ENCODE data around the gene FGD1. TPM values are rescaled to one million over a fixed set of nuclear protein-coding genes. Genes with fewer than 3 reads are reported as not detected.
"Not testable (repeated sequence)": the region's sequence is repeated elsewhere in the genome, so short reads cannot be mapped to it uniquely, and the experiment has no call there.

The FGD1 gene
- 10 to 100 TPM; 18.5 to 22.3 (median 22.0) TPM for polyA plus RNA-seq (ENCODE audit: insufficient read length in 3 of 3)
- long read RNA-seq, donor 1, full-length matches to known transcripts = 4 of 4 reads
- long read RNA-seq, donor 1, partial matches to known transcripts = 0 of 4 reads
- long read RNA-seq, donor 1, other reads (novel, unspliced or antisense) = 0 of 4 reads
- long read RNA-seq, donor 2, full-length matches to known transcripts = 3 of 3 reads
- long read RNA-seq, donor 2, partial matches to known transcripts = 0 of 3 reads
- long read RNA-seq, donor 2, other reads (novel, unspliced or antisense) = 0 of 3 reads
- long read RNA-seq, donor 3, full-length matches to known transcripts = 1 of 1 reads
- long read RNA-seq, donor 3, partial matches to known transcripts = 0 of 1 reads
- long read RNA-seq, donor 3, other reads (novel, unspliced or antisense) = 0 of 1 reads
- long read RNA-seq, donor 4, full-length matches to known transcripts = 1 of 1 reads
- long read RNA-seq, donor 4, partial matches to known transcripts = 0 of 1 reads
- long read RNA-seq, donor 4, other reads (novel, unspliced or antisense) = 0 of 1 reads
- long read RNA-seq, donor 5, partial matches to known transcripts = 5 of 5 reads
- long read RNA-seq, donor 5, other reads (novel, unspliced or antisense) = 0 of 5 reads
- long read RNA-seq, donor 6, full-length matches to known transcripts = 2 of 152 reads
- long read RNA-seq, donor 6, partial matches to known transcripts = 150 of 152 reads
- long read RNA-seq, donor 6, other reads (novel, unspliced or antisense) = 0 of 152 reads
- long read RNA-seq, donor 7, full-length matches to known transcripts = 1 of 12 reads
- long read RNA-seq, donor 7, partial matches to known transcripts = 11 of 12 reads
- long read RNA-seq, donor 7, other reads (novel, unspliced or antisense) = 0 of 12 reads
- long read RNA-seq, donor 8, full-length matches to known transcripts = 1 of 1 reads
- long read RNA-seq, donor 8, partial matches to known transcripts = 0 of 1 reads
- long read RNA-seq, donor 8, other reads (novel, unspliced or antisense) = 0 of 1 reads
- long read RNA-seq, donor 9, full-length matches to known transcripts = 2 of 2 reads
- long read RNA-seq, donor 9, partial matches to known transcripts = 0 of 2 reads
- long read RNA-seq, donor 9, other reads (novel, unspliced or antisense) = 0 of 2 reads
- long read RNA-seq, donor 10, partial matches to known transcripts = 5 of 5 reads
- long read RNA-seq, donor 10, other reads (novel, unspliced or antisense) = 0 of 5 reads
- long read RNA-seq, donor 11, full-length matches to known transcripts = 3 of 9 reads
- long read RNA-seq, donor 11, partial matches to known transcripts = 6 of 9 reads
- long read RNA-seq, donor 11, other reads (novel, unspliced or antisense) = 0 of 9 reads
- long read RNA-seq, donor 12, full-length matches to known transcripts = 1 of 11 reads
- long read RNA-seq, donor 12, partial matches to known transcripts = 10 of 11 reads
- long read RNA-seq, donor 12, other reads (novel, unspliced or antisense) = 0 of 11 reads
- long read RNA-seq, donor 13 = 0 reads
- long read RNA-seq, donor 14, full-length matches to known transcripts = 3 of 129 reads
- long read RNA-seq, donor 14, partial matches to known transcripts = 126 of 129 reads
- long read RNA-seq, donor 14, other reads (novel, unspliced or antisense) = 0 of 129 reads
- long read RNA-seq, donor 15, full-length matches to known transcripts = 1 of 251 reads
- long read RNA-seq, donor 15, partial matches to known transcripts = 250 of 251 reads
- long read RNA-seq, donor 15, other reads (novel, unspliced or antisense) = 0 of 251 reads
- long read RNA-seq, donor 16 = 0 reads

DNA sequence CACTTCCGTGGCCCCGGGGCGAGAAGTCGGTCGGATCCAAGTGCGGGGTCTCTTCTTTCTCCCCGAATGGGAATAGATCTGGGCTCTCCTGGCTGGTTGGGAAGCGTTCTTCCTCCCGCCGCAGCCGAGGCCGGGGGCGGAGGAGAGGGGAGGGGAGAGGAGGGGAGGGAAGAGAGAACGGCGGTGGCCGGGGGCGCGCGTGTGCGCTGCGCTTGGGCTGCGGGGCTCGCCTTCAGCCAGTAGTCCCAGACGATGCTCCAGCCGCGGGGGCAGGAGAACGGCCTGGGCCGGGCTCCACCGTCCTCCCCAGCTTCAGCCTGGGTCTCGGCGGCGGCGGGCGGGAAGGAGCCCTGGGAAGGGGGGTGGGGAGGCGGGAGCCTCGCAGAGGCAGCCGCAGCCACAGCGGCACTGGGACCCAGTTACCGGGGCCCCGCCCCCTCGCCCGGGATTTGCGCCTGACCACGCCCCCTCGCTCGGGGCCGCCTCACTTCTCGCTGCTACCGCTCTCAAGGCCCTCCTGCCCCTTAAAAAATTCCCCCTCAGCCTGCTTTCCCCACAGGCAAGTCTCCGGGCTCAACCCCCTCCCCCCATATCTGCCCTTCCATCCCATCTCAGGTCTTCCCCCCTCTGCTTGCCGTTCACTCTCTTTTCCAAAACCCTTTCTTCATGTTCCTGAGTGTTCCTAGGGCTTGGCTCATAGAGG, at the start of gene FGD1:
TSS of gene FGD1 (minus strand) at position 421 of the 703 bp plus-strand sequence. CDS start 802 bp downstream, outside the sequence.
- DNase-seq = peak; percentile 54

DNA sequence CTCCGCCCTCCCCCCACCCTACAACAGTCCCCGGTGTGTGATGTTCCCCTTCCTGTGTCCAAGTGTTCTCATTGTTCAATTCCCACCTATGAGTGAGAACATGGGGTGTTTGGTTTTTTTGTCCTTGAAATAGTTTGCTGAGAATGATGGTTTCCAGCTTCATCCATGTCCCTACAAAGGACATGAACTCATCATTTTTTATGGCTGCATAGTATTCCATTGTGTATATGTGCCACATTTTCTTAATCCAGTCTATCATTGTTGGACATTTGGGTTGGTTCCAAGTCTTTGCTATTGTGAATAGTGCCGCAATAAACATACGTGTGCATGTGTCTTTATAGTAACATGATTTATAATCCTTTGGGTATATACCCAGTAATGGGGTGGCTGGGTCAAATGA, 46.2 kb upstream of the FGD1 start:
- DNase-seq = not testable (repeated sequence)

DNA sequence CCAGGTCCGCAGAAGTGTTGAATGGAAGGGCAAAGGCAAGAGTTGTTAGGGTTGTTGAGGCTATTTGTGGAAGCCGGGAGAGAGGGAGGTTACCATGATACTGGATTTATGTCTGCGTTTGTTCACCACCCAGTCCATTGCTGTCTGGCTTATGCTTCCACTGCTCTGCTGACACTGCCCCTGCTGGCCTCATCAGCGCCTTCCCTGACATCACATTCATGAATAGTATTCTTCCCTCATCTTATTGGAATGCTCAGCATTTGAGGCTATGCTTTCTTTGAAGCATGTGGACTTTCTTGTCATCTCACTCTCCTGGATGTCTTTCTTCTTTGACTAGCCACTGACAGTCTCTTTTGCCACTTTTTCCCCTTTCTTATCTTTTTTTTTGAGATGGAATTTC, 44.3 kb upstream of the FGD1 start:
- no peak for DNase-seq

DNA sequence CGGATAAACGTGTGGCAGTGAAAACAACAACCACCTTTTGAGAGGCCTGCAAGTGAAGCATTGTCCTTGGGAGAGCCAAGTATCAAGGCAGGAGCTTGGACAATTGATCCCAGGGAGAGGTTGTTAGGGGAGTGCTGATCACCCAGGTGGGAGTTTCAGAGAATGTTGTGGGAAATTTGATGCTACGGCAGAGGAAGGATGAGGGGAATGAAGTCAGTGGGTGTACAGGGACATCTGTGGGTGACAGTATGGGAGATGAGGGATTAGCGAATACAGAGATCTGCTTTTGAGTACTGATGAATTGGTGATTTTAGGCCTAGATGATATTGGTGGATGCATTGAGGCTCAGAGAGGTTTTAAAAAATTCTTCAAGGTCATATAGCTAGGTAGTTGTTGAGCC, 38.2 kb upstream of the FGD1 start:
- DNase-seq = no peak

DNA sequence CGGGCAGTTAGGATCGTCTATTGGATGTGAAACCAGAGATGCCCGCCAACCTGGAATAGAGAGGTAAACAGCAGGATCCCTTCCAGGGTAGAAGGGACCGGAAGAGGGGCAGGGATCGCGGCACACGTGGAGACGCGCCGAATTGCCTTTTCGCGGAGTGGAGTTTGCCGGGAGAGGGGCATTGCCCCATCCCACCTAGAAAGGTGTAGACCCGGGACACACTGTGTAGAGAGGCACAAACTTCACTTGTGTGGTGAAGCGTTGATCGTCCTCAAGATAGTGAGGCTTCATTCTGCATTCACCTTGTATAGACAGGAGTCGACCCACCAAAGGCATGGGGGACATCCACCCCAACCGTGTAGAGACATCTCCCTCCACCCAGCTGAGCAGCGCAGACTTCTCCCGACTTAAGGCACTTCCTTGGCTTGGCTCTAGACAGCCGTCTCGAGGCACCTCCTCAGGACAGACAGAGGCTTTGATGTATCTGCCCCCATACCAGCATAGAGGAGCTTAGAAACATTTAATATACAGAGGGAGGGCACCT, 34.4 kb upstream of the FGD1 start:
- DNase-seq = no peak

DNA sequence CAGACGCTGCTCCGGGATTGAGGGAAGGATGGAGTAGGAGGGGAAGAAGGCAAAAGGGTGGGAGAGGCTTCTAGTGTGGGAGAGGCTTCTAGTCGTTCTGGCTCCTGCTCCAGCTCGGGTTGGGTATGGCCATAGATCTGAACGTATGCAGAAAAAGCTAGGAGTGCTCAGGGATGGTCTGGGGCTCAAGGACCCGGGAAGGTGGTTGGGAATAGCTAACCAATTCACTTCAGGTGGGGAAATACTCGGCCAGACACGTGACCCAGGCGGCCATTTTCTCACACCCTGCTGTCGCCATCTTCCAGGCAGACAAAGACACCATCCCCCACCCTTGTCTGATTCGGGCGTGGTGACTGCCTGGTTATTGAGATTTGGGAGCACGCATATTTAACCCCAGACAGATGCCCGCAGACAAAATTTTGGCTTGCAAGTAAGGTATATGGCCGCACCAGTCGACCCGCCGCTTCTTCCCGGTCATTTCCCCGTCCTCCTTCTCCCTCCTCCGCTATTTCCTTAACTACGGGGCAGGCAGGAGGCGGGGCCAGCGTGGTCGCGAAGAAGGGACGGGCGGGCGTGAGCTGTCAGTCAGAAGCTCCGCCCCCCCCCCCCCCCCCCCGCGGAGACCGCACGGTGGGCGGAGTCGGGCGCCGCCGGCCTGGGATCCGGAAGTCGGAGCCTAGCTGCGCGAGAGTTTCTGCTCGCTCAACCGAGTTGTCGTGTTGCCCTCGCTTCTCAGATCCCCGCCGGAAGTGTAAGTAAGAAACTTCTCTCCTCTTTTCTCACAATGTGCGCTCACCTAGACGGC, 33.7 kb upstream of the FGD1 start, which contains the start of gene GNL3L:
TSS of gene GNL3L (plus strand) at position 668 of the 805 bp plus-strand sequence. CDS start 2,348 bp downstream, outside the sequence.
- peak; percentile 86 for DNase-seq

DNA sequence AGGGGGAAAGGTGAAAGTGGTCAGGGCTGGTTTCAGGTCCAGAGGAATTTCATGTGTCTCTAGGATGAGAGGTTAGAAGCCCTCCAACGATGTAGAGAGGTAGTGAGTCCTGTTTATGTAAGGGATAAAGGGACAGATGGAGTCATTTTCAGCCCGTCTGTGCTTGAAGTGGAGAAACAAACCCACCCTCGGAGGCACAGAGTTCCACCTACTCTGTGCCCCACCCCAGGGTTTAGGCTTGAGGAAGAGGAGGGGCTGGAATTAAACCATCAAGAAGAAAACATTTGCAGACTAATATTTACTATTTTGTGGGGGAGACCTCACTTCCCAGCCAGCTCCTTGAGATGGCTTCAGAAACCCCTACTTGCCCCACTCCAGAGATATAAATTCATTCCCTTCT, 33.1 kb upstream of the FGD1 start:
- no peak for DNase-seq

DNA sequence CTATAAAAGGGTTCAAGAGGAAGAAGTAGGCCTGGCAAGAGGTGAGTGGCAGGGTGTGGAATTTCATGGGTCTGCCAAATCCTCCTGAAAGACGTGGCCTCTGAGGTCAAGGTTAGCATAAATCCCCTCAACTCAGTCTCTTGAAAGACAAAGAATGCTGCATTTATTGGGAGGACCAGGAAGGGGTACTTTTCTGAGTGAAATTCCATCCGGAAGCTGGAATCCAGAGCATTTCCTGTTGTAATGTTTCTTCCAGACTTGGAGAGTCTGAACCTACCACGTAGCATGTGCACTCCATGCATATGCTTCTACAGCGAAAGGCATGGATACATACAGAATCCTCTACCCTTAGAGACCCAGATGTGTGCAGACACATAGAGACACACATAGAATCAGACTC, 13.4 kb upstream of the FGD1 start:
- DNase-seq = peak; percentile 78

DNA sequence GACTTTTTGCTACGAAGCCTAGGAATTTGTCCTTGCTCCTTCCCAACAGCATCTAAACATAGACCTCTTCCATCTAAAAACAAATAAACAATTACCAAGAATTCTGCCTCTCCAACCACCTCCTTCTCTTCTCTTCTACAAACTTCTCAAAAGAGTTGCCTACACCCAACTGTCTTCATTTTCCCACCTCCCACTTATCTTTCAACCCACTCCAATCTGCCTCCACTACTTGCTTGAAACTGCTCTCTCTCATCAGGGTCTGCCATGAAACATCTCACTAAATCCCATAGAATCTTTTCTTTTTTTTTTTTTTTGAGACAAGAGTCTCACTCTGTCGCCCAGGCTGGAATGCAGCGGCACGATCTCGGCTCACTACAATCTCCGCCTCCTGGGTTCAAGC, 902 bp upstream of the FGD1 start:
- DNase-seq = no peak

DNA sequence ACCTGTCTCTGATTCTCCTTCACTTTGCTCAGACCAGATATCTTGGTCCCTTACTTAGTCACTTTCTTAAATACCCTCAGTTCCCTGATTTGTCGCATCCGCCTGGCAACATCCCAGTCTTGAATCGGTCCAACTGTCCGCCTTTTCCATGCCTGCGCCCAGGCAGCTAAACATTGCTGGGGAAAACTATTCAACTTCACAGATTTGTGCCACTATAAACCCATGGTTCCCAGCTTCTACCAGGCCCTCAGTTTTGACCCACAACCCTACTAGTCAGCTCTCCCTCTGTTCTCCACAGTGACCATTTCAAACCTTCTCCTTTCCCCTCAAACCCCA, 451 bp upstream of the FGD1 start:
- no peak for DNase-seq

DNA sequence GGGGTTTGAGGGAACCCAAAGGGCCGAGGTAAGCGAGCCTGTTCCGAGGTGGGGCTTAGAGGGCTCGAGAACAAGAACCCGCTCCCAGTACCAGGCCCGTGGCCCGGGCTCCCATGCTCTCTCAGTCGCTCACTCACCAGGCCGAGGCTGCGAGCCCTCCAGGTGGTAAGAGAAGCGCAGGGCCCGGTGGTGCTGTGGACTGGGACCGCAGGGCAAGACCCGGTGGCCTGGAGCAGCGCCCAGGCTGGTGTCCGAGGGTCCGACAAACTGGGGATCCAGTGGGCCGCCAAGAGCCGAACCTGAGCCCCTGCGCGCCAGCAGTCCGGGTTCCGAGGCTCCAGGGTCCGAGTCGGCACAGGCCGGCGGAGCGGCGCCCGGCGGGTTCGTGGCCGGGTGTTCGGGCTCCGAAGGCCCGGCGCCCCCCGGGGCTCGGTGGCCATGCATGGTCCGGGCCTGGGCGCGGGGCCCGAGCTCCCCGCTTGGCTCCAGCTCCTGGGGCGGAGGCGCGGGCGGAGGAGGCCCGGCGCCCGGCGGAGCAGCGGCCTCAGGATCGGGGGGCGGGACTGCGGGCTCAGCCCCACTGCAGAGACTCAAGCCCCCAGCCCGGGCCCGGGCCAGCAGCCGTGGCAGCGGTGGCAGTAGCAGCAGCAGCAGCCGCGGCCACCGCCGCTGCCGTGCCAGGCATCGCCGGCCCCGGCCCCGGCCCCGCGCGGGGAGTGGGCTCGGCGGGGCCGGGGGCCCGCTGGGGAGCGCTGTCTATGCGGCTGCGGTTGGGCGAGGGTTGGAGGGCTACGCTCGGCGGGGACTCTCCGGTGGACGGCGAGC, 833 bp downstream of the FGD1 start:
- DNase-seq = no peak

DNA sequence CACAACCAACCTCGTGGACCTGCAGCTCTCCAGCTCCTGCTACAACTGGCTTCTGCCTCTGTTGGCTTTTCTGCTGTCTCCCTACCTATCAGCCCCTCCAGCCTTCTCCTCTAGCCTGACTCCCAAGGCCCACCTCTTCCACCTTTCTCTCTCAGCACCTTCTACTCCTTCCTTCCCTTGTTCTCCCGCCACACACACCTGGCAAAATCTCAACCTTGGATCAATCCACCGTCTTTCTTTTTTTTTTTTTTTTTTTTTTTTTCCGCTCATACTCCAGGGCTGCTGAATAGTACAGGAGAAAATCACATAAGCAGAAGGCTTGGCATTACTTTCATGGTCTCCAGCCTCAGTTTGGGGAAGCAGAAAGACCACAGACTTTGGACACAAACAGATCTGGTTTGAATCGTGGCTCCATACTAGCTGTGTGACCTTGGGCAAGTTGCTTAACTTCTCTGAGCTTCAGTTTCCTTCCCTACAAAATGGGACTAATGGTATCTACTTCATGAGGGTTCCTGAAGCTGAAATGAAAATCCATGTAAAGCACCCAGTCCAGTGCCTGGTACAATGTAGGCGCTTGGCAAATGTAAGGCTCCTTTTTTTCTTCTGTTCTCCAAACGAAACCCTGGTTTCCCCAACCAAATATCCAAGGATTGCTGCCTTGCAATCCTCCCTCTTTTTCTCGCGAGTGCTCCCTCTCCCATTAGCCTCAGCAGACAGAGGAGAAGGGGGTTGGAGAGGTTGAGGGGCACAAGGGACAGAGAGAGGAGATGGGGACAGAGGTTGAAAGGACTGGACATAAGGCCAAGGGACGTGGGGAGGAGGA, 1.7 kb downstream of the FGD1 start:
- DNase-seq = no peak

DNA sequence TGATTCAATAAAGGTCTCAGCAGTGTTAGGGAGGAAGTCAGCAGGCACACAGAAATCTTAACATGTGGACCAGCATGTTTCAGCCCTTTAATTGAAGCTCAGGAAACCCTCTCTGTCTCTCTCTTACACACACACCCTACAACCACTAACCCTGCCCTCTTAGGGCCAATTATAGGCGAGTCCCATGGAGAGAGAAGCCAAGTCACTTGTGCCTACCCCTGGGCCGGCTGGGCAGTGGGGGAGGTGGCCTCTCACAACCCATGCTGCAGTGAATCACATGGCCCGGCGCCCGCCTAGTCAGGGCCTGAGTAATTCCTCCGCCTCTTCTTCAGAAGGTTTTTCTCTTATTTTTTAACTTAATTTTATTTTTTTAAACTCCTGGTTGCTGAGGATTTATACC, 3.7 kb downstream of the FGD1 start:
- no peak for DNase-seq

DNA sequence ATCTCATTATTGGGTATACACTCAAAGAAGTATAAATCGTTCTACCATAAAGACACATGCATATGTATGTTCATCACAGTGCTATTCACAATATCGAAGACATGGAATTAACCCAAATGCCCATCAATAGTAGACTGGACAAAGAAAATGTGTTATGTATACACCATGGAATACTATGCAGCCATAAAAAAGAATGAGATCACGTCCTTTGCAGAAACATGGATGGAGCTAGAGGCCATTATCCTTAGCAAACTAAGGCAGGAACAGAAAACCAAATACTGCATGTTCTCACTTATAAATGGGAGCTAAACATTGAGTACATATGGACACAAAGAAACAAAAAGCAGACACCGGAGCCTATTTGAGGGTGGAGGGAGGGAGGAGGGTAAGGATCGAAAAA, 6.2 kb downstream of the FGD1 start:
- DNase-seq = not testable (repeated sequence)

DNA sequence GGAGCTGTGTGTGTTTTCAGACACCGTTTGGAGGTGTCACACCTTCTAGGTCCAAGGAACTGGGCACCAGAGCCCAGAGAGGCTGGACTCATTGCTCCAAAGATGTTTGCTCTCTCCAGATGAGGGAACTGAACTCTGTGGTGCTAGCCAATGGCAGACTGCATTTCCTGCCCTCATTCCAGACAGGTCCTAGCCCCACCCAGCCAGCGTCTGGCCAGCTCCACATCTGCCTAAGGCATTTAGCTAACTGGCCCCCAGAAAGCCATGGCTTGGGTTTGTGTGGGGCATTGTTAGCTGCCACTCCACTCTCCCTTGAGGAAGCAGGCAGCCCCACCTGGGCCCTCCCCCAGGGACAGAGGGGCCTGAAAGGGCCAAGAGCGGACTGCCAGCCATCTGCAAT, 11.4 kb downstream of the FGD1 start:
- no peak for DNase-seq

DNA sequence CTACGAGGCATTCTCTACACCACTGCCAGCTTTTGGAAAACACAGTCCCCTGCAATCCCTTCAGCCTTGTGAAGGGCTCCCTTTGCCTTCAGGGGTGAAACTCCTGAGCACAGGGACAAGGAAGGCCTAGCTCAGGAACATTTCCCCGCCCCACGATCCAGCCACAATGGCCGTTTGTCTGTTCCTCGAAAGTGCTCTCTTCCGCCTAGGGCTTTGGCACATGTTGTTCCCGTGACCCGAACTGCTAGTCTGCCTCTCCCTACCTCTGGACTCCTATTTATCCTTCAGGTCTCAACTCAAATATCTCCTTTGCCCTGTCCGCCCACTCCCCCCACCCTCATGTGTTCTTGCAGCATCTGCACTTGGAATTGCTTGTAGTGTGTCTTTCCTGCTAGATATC, 12.1 kb downstream of the FGD1 start:
- DNase-seq = no peak
